ENCODE results near the gene CFAP20.

DNA sequence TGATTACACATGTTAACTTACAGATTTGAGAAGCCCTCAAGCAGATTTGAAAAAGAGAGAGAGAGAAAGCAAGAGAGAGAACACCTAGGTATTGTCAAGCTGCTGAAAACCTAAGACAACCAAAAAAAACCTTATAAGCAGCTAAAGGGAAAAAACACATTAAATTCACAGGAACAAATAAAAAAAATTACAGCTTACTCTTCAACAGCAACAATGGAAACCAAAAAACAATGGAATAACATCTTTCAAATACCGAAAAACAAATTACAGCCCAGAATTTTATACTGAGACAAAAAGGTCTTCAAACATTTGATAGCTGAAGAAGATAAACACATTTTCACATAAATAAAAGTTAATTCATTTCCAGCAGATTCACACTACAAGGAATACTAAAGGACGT, 8.4 kb upstream of the CFAP20 start:
- TF ChIP-seq, protein P1, sequence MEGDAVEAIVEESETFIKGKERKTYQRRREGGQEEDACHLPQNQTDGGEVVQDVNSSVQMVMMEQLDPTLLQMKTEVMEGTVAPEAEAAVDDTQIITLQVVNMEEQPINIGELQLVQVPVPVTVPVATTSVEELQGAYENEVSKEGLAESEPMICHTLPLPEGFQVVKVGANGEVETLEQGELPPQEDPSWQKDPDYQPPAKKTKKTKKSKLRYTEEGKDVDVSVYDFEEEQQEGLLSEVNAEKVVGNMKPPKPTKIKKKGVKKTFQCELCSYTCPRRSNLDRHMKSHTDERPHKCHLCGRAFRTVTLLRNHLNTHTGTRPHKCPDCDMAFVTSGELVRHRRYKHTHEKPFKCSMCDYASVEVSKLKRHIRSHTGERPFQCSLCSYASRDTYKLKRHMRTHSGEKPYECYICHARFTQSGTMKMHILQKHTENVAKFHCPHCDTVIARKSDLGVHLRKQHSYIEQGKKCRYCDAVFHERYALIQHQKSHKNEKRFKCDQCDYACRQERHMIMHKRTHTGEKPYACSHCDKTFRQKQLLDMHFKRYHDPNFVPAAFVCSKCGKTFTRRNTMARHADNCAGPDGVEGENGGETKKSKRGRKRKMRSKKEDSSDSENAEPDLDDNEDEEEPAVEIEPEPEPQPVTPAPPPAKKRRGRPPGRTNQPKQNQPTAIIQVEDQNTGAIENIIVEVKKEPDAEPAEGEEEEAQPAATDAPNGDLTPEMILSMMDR (IDR thresholded peaks at IDR 0.05; ENCODE audit: poor library complexity) = no peak
- no peak for TF ChIP-seq EZH2 (IDR thresholded peaks at IDR 0.05; ENCODE audit: borderline replicate concordance)
